Measurements from ENCODE around the gene MYLK3.
"Not testable (repeated sequence)": the region's sequence is repeated elsewhere in the genome, so short reads cannot be mapped to it uniquely, and the experiment has no call there.

The MYLK3 gene

DNA sequence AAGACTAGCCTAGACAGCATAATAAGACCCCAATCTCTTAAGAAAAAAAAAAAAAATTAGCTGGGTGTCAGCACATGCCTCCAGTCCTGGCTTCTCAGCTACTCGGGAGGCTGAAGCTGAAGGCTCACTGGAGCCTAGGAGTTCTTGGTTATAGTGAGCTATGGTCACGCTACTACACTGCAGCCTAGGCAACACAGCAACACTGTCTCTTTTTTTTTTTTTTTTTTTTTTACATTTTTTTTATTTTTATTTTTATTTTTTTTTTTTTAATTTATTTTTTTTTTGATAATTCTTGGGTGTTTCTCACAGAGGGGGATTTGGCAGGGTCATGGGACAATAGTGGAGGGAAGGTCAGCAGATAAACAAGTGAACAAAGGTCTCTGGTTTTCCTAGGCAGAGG is 54.5 kb downstream of the MYLK3 start:
- no peak overlapping the region for H3K27ac ChIP-seq (ENCODE audit: insufficient read depth, low read length, poor library complexity, severe bottlenecking)
- no peak overlapping the region for H3K4me3 ChIP-seq (ENCODE audit: insufficient read depth, low read depth, low read length, poor library complexity, severe bottlenecking)
- no peaks in the 10 kb centered on the region for H3K36me3 ChIP-seq (ENCODE audit: control insufficient read depth, insufficient read depth, low read length)
- H3K9me3 ChIP-seq (ENCODE audit: control insufficient read depth, low read length) = no peaks in the 10 kb centered on the region
- no peak for DNase-seq
- H3K4me1 ChIP-seq (ENCODE audit: control insufficient read depth, insufficient read depth, low read length, poor library complexity, severe bottlenecking) = peaks cover 8% of the 10 kb centered on the region
- no peaks in the 10 kb centered on the region for H3K27me3 ChIP-seq (replicated peaks; ENCODE audit: control insufficient read depth, insufficient read depth, low read length, poor library complexity, severe bottlenecking)

DNA sequence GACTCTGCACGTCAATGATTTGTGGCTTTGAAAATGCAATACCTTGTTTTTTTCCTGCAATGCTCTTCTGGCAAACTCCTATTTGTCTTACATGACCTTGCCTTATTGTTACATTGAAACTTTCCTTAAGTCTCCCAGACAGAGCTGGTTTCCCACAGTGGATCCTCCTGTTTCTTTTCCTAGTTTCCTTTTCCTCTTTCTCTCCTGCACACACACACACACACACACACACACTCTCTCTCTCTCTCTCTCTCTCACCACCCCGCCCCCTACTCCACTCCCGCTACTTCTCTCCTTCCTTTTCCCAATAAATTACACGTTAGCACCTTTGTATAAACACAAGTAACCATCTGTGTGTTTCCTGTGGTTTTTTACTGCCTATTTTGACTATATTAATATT is 56.4 kb downstream of the MYLK3 start:
- H3K27me3 ChIP-seq (replicated peaks; ENCODE audit: control insufficient read depth, insufficient read depth, low read length, poor library complexity, severe bottlenecking) = no peaks in the 10 kb centered on the region
- no peaks in the 10 kb centered on the region for H3K9me3 ChIP-seq (ENCODE audit: control insufficient read depth, low read length)
- H3K27ac ChIP-seq (ENCODE audit: insufficient read depth, low read length, poor library complexity, severe bottlenecking) = no peak overlapping the region
- DNase-seq = no peak
- no peak overlapping the region for H3K4me3 ChIP-seq (ENCODE audit: insufficient read depth, low read depth, low read length, poor library complexity, severe bottlenecking)
- peaks cover 18% of the 10 kb centered on the region for H3K4me1 ChIP-seq (ENCODE audit: control insufficient read depth, insufficient read depth, low read length, poor library complexity, severe bottlenecking)
- no peaks in the 10 kb centered on the region for H3K36me3 ChIP-seq (ENCODE audit: control insufficient read depth, insufficient read depth, low read length)

GRCh38 chr16:46690281-46691178 is 57.6 kb downstream of the MYLK3 start:
- Histone ChIP-seq H3K36me3 (ENCODE audit: control insufficient read depth, insufficient read depth, low read length) (no peaks in the 10 kb centered on the region), H3K4me1 (ENCODE audit: control insufficient read depth, insufficient read depth, low read length, poor library complexity, severe bottlenecking) (peaks cover 18% of the 10 kb centered on the region), H3K27ac (ENCODE audit: insufficient read depth, low read length, poor library complexity, severe bottlenecking) (peak overlapping the region; percentile 94), H3K4me3 (ENCODE audit: insufficient read depth, low read depth, low read length, poor library complexity, severe bottlenecking) (peak overlapping the region; percentile 80), H3K27me3 (replicated peaks; ENCODE audit: control insufficient read depth, insufficient read depth, low read length, poor library complexity, severe bottlenecking) (no peaks in the 10 kb centered on the region), H3K9me3 (ENCODE audit: control insufficient read depth, low read length) (no peaks in the 10 kb centered on the region)
- no peak for DNase-seq

DNA sequence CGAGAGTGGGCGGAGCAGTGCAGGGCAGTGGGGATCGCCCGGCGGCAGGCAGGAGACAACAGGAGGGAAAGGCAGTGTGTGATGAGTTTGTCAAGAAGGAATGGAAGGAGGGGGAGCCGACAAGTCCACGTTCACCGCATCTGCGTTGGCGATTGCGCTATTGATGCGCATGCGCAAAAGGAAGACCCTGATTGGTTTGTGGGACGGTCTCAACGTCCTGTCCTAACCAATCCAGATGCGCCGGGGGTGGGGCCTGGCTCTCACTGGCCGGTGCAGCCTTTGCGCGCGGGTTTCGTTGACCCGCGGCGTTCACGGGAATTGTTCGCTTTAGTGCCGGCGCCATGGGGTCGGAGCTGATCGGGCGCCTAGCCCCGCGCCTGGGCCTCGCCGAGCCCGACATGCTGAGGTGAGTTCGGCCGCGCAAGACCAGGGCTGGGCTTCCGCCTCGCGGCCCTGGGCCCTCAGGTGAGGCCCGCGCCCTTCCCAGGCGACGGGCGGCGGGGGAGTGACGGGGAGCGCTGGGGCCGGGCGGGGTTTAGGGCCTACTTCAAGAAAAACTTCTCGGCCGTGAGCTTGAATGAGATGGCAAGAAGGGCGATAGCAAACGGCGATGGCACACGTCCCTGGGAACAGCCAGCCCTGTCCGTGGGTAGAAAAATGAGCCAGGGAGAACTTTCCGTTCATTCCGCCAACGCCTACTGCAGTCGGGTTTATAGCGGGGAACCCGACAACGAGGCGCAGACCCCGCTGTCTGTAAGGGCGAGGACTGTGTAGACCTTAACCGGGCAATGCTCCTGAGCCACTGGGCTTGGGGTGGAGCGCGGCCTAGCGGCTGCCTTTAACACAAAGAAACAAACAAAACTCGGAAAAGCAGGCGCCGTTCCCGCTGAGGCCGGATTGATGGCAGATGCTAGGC is 58.5 kb downstream of the MYLK3 start, which contains the start of gene ORC6:
ORC6 (plus strand) TSS at position 295 of the 916 bp plus-strand sequence; CDS start at position 342, 47 bp downstream.
- DNase-seq = peak; percentile 93 to 97 (median 94)
- no peaks in the 10 kb centered on the region for H3K27me3 ChIP-seq (replicated peaks; ENCODE audit: control insufficient read depth, insufficient read depth, low read length, poor library complexity, severe bottlenecking)

GRCh38 chr16:46688654-46689364 is 59.3 kb downstream of the MYLK3 start, which contains the start of gene VPS35:
TSS of gene VPS35 (minus strand) at chr16:46689178. CDS start at chr16:46689133, 45 bp downstream.
- Histone ChIP-seq H3K27me3 (replicated peaks; ENCODE audit: control insufficient read depth, insufficient read depth, low read length, poor library complexity, severe bottlenecking) (no peaks in the 10 kb centered on the region), H3K4me3 (ENCODE audit: insufficient read depth, low read depth, low read length, poor library complexity, severe bottlenecking) (peak within 1 kb of the TSS; percentile 80), H3K9me3 (ENCODE audit: control insufficient read depth, low read length) (no peaks in the 10 kb centered on the region), H3K27ac (ENCODE audit: insufficient read depth, low read length, poor library complexity, severe bottlenecking) (peak within 1 kb of the TSS; percentile 94), H3K36me3 (ENCODE audit: control insufficient read depth, insufficient read depth, low read length) (no peaks in the 10 kb centered on the region), H3K4me1 (ENCODE audit: control insufficient read depth, insufficient read depth, low read length, poor library complexity, severe bottlenecking) (peaks cover 18% of the 10 kb centered on the region)
- peak; percentile 98 to 99 (median 99) for DNase-seq

More for the DNA sequence above, 58.5 kb downstream of the MYLK3 start, which contains the start of gene ORC6:
- Histone ChIP-seq H3K36me3 (ENCODE audit: control insufficient read depth, insufficient read depth, low read length) (no peaks in the 10 kb centered on the region), H3K9me3 (ENCODE audit: control insufficient read depth, low read length) (no peaks in the 10 kb centered on the region), H3K4me1 (ENCODE audit: control insufficient read depth, insufficient read depth, low read length, poor library complexity, severe bottlenecking) (peaks cover 18% of the 10 kb centered on the region), H3K27ac (ENCODE audit: insufficient read depth, low read length, poor library complexity, severe bottlenecking) (peak within 1 kb of the TSS; percentile 94), H3K4me3 (ENCODE audit: insufficient read depth, low read depth, low read length, poor library complexity, severe bottlenecking) (peak within 1 kb of the TSS; percentile 80)

GRCh38 chr16:46688101-46688653 is 60.0 kb downstream of the MYLK3 start:
- DNase-seq = no peak
- H3K9me3 ChIP-seq (ENCODE audit: control insufficient read depth, low read length) = no peaks in the 10 kb centered on the region
- peak overlapping the region; percentile 94 for H3K27ac ChIP-seq (ENCODE audit: insufficient read depth, low read length, poor library complexity, severe bottlenecking)
- no peaks in the 10 kb centered on the region for H3K36me3 ChIP-seq (ENCODE audit: control insufficient read depth, insufficient read depth, low read length)
- H3K4me3 ChIP-seq (ENCODE audit: insufficient read depth, low read depth, low read length, poor library complexity, severe bottlenecking) = peak overlapping the region; percentile 80
- H3K27me3 ChIP-seq (replicated peaks; ENCODE audit: control insufficient read depth, insufficient read depth, low read length, poor library complexity, severe bottlenecking) = no peaks in the 10 kb centered on the region
- peaks cover 18% of the 10 kb centered on the region for H3K4me1 ChIP-seq (ENCODE audit: control insufficient read depth, insufficient read depth, low read length, poor library complexity, severe bottlenecking)

DNA sequence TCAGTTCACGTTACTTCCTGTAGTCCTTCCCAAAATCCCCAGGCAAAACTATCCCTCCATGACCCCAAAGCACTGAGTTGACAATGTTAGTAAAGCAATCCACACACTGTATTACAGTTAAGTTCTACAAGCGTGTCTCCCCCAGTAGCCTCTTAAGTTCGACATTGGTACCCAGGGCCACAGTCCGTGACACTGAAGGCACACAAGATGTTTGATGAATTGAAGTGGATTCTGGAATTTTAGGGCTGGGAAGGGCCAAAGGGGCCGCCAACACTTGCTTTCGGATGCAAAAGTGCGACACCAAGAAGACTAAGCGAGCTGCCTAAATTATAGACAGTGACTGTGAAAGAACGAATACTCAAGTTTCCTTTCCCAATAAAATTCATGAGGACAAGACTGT is 60.7 kb downstream of the MYLK3 start:
- DNase-seq = no peak
- H3K27ac ChIP-seq (ENCODE audit: insufficient read depth, low read length, poor library complexity, severe bottlenecking) = no peak overlapping the region
- H3K9me3 ChIP-seq (ENCODE audit: control insufficient read depth, low read length) = no peaks in the 10 kb centered on the region
- peaks cover 18% of the 10 kb centered on the region for H3K4me1 ChIP-seq (ENCODE audit: control insufficient read depth, insufficient read depth, low read length, poor library complexity, severe bottlenecking)
- no peaks in the 10 kb centered on the region for H3K36me3 ChIP-seq (ENCODE audit: control insufficient read depth, insufficient read depth, low read length)
- H3K4me3 ChIP-seq (ENCODE audit: insufficient read depth, low read depth, low read length, poor library complexity, severe bottlenecking) = no peak overlapping the region
- H3K27me3 ChIP-seq (replicated peaks; ENCODE audit: control insufficient read depth, insufficient read depth, low read length, poor library complexity, severe bottlenecking) = no peaks in the 10 kb centered on the region

GRCh38 chr16:46686815-46687473 is 61.2 kb downstream of the MYLK3 start:
- no peak overlapping the region for H3K27ac ChIP-seq (ENCODE audit: insufficient read depth, low read length, poor library complexity, severe bottlenecking)

DNA sequence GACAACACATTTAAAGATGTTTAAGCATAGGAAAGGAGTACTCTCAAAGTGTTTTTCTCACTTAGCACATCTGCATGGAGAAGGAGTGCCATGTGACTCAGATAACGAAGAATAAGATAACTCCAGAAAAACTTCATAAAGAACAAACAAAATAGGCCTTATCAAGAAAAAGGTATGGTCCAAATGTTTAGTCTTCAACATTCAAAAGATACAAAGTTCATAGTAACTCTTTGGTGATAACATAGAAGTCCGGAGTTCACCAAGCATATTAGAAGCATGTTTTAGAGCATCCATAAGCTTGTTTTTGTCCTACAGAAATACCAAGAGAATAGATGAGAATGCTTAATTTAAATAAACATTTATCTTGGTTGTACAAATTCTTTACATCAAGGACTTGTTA is 66.3 kb downstream of the MYLK3 start:
- not testable (repeated sequence) for H3K4me1 ChIP-seq (ENCODE audit: control insufficient read depth, insufficient read depth, low read length, poor library complexity, severe bottlenecking); DNase-seq; H3K27ac ChIP-seq (ENCODE audit: insufficient read depth, low read length, poor library complexity, severe bottlenecking); H3K27me3 ChIP-seq (replicated peaks; ENCODE audit: control insufficient read depth, insufficient read depth, low read length, poor library complexity, severe bottlenecking); H3K9me3 ChIP-seq (ENCODE audit: control insufficient read depth, low read length); H3K4me3 ChIP-seq (ENCODE audit: insufficient read depth, low read depth, low read length, poor library complexity, severe bottlenecking)
- peaks cover 31% of the 10 kb centered on the region for H3K36me3 ChIP-seq (ENCODE audit: control insufficient read depth, insufficient read depth, low read length)

More at GRCh38 chr16:46686815-46687473, 61.2 kb downstream of the MYLK3 start:
- DNase-seq = no peak
- Histone ChIP-seq H3K27me3 (replicated peaks; ENCODE audit: control insufficient read depth, insufficient read depth, low read length, poor library complexity, severe bottlenecking) (no peaks in the 10 kb centered on the region), H3K9me3 (ENCODE audit: control insufficient read depth, low read length) (no peaks in the 10 kb centered on the region), H3K36me3 (ENCODE audit: control insufficient read depth, insufficient read depth, low read length) (no peaks in the 10 kb centered on the region), H3K4me1 (ENCODE audit: control insufficient read depth, insufficient read depth, low read length, poor library complexity, severe bottlenecking) (peaks cover 18% of the 10 kb centered on the region), H3K4me3 (ENCODE audit: insufficient read depth, low read depth, low read length, poor library complexity, severe bottlenecking) (no peak overlapping the region)
